SK-N-SH (cell line): ENCODE data around the gene ECPAS.

ENCODE experiments used
- EP300 ChIP-seq, 2 experiments: IDR thresholded peaks; 2 replicates each; pipeline versions ENCODE4 v1.4.0 to v1.6.1; 2012; ENCODE audit warnings: borderline replicate concordance in 1 of 2, low read depth in 1 of 2, low read length in 1 of 2
- MXI1 ChIP-seq: IDR thresholded peaks from 2 replicates; pipeline ENCODE4 v1.6.1; 2012; ENCODE audit warnings: mild to moderate bottlenecking, low read depth, low read length, improper control_type of control experiment
- POLR2AphosphoS5 ChIP-seq: IDR thresholded peaks from 2 replicates; pipeline ENCODE4 v1.6.1; 2012; ENCODE audit warnings: low read depth, low read length
- SIN3A ChIP-seq: IDR thresholded peaks from 2 replicates; pipeline ENCODE4 v1.6.1; 2012; ENCODE audit warnings: low read depth, mild to moderate bottlenecking, low read length, moderate library complexity, borderline replicate concordance
- TAF1 ChIP-seq: IDR thresholded peaks from 2 replicates; pipeline ENCODE4 v1.6.1; 2012; ENCODE audit warnings: low read depth, mild to moderate bottlenecking, low read length, moderate library complexity, borderline replicate concordance
- TEAD4 ChIP-seq: IDR thresholded peaks from 2 replicates; pipeline ENCODE4 v1.4.0; 2012; ENCODE audit warnings: mild to moderate bottlenecking, borderline replicate concordance; ENCODE audit not compliant: insufficient read depth
- TF ChIP-seq, protein P1 (sequence below): fragments of 200-600 bp; sonication (generic); IDR thresholded peaks from 2 replicates; pipeline ENCODE4 v1.6.1; 2017; ENCODE audit warnings: antibody characterized with exemption, mild to moderate bottlenecking, moderate library complexity
- TF ChIP-seq, protein P2 (sequence below): IDR thresholded peaks from 2 replicates; pipeline ENCODE4 v1.4.0; 2012; ENCODE audit warnings: low read depth, borderline replicate concordance

DNA sequence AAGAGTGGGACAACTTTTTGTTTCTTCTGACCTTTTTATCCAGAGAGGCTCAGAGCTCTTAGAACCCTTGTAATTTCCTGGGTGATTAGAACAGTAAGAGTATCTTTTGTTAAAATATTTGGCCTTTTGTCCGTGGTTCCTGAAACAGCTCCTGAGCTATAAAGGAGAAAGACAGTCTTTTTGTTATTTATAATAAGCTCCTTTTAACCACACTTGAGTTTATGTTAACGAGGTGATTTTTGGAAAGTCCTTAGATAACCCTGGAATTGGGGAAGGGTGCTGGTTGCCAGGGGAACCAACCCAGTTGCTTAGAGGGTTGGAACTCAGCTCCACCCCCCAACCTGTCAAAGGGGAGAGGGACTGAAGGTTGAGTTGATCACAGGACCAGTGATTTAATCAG is 45.6 kb upstream of the ECPAS start:
- TF ChIP-seq, protein P1, sequence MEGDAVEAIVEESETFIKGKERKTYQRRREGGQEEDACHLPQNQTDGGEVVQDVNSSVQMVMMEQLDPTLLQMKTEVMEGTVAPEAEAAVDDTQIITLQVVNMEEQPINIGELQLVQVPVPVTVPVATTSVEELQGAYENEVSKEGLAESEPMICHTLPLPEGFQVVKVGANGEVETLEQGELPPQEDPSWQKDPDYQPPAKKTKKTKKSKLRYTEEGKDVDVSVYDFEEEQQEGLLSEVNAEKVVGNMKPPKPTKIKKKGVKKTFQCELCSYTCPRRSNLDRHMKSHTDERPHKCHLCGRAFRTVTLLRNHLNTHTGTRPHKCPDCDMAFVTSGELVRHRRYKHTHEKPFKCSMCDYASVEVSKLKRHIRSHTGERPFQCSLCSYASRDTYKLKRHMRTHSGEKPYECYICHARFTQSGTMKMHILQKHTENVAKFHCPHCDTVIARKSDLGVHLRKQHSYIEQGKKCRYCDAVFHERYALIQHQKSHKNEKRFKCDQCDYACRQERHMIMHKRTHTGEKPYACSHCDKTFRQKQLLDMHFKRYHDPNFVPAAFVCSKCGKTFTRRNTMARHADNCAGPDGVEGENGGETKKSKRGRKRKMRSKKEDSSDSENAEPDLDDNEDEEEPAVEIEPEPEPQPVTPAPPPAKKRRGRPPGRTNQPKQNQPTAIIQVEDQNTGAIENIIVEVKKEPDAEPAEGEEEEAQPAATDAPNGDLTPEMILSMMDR, result no peak
- TF ChIP-seq SIN3A (no peak), POLR2AphosphoS5 (no peak), EP300 (IDR thresholded peaks at IDR 0.05; ENCODE audit: borderline replicate concordance in 1 of 2, low read depth in 1 of 2, low read length in 1 of 2) (no peak), TEAD4 (no peak), TAF1 (no peak), MXI1 (no peak)
- TF ChIP-seq, protein P2, sequence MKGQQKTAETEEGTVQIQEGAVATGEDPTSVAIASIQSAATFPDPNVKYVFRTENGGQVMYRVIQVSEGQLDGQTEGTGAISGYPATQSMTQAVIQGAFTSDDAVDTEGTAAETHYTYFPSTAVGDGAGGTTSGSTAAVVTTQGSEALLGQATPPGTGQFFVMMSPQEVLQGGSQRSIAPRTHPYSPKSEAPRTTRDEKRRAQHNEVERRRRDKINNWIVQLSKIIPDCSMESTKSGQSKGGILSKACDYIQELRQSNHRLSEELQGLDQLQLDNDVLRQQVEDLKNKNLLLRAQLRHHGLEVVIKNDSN, result no peak
